HG03342 (cell line): Measurements from ENCODE around the gene CARD8.
"Not testable (repeated sequence)": the region's sequence is repeated elsewhere in the genome, so short reads cannot be mapped to it uniquely, and the experiment has no call there.

ENCODE experiments used
- ATAC-seq: cut with Tn5 transposase; IDR thresholded peaks from one replicate; pipeline ENCODE4 v1.9.1; 2021; ENCODE audit warnings: mild to moderate bottlenecking, moderate library complexity; ENCODE audit not compliant: unreplicated experiment

CARD8 gene

GRCh38 chr19:48265326-48265725, 9.6 kb upstream of the CARD8 start:
- ATAC-seq = not testable (repeated sequence)

GRCh38 chr19:48260359-48260714, 4.6 kb upstream of the CARD8 start:
- not testable (repeated sequence) for ATAC-seq

DNA sequence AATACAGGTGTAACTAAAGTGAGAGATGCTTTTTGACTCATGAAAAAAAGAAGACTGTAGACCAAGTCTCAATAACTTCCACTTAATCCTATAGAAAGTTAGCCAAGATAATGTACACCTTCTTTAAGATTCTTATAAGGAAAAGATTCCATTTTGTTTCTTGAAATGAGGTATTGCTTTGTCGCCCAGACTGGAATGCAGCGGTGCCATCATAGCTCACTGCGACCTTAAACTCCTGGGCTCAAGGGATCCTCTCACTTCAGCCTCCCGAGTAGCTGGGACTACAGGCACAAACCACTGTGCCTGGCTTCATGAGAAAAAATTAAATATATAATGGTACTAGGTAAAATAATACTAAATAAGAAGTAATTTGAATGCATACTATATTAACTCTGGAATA, 3.3 kb upstream of the CARD8 start:
- ATAC-seq = not testable (repeated sequence)

GRCh38 chr19:48258350-48258749, 2.6 kb upstream of the CARD8 start:
- ATAC-seq = no peak

- ATAC-seq = no peak
These were observed 1.2 kb downstream of the CARD8 start for GRCh38 chr19:48254529-48254970.

DNA sequence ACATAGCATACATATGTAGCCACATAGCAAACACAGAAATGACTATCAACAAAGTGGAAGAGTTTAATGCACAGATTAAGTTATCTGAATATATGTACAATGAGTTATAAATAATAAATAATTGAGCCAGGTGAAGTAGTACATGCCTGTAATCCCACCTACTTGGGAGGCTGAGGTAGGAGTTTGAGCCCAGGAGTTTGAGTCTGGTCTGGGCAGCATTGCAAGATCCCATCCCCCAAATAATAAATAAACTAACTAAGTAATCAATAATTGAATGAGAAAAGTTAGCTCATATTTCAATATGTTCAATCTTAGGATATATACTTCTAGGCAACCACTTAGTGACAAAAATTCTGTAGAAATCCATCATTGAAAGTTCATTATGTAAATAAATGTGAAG, 1.7 kb downstream of the CARD8 start:
- ATAC-seq = no peak

DNA sequence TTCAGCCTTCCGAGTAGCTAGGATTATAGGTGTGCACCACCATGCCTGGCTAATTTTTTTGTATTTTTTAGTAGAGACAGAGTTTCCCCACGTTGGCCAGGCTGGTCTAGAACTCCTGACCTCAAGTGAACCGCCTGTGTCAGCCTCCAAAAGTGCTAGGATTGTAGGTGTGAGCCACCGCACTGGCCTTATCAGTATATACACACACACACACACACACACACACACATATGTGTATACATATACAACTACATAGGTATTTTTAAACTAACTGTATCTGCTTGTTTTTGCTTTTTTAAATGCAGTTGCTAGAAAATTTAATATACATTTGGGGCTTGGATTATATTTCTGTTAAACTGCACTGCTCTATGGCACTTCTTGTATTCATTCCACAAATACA, 3.1 kb downstream of the CARD8 start:
- no peak for ATAC-seq

DNA sequence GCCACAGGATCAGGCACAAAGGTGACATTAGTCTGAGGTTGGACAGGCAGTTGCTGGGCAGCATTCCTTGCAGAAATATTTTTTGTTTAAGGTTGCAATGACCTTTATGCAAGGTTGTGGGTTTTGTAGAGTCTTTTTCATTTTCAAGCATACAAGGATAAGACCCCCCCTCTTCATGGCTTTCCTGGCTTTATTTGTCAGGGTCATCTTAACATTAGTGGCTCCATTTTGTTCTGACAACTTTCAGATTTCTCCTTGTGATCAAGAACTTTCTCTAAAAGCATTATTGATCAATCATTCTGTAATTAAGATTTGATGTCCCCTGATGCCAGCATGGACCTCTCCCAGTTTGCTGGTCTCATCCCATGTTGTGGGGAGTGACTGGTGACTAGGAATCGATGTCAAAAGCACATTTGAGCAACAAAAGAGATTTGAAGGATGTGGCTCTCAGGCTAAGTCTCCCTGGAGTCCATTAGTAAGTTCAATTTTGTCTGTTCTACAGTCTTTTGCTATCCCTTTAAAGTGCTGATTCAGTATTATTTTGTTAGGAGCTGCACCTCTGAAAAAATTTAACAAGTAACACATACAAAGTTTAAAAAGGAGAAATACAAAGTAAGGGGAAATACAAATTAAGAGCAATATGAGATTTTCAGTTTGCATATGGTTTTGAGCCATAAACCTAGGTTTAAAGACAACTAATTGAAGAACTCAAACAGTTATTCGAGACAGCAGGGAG, 5.3 kb downstream of the CARD8 start:
- ATAC-seq = no peak

DNA sequence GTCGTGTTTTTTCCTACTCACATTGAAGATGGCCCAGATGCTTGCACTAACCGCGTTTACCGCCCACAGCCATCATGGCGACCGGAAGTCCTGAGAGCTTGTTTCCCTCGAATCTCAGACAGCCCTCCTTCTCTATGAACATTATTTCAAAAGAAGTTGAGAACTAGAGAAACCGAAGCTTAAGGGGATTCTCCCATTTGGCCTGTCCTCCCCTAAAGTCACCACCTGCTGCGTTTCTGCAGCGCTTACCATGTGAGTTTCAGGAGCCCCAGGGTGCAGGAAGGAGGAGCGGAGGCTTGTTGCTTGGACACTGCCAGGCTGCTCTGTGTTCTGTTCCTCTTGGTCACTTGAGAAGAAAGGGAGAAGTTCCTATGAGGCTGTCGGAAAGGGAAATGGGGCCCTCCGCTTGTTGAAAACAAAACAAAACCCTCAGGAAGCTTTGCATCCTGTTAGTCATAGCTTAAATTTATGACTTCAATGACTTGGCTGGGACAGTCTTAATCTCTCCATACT, 6.2 kb downstream of the CARD8 start:
- peak; percentile 66 for ATAC-seq

GRCh38 chr19:48248081-48248833, 7.5 kb downstream of the CARD8 start:
- ATAC-seq = no peak

DNA sequence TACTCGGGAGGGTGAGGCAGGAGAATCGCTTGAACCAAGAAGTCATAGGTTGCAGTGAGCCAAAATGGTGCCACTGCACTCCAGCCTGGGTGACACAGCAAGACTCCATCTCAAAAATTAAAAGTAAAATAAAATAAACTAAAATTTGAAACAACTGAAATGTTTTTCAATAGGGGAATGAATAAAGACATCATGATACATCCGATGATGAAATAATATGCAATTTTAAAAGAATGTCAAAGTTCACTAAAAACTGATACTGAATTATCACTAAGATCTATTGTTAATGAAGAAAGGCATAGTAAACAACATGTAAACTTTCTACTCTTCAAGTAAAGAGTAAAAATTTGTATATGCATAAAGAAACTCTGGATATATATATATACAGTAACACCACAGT, 8.5 kb downstream of the CARD8 start:
- ATAC-seq = no peak

GRCh38 chr19:48246101-48246500, 9.6 kb downstream of the CARD8 start:
- ATAC-seq = no peak

GRCh38 chr19:48244281-48244680, 11.4 kb downstream of the CARD8 start:
- ATAC-seq = no peak

GRCh38 chr19:48241771-48242170, 13.9 kb downstream of the CARD8 start:
- ATAC-seq = not testable (repeated sequence)

DNA sequence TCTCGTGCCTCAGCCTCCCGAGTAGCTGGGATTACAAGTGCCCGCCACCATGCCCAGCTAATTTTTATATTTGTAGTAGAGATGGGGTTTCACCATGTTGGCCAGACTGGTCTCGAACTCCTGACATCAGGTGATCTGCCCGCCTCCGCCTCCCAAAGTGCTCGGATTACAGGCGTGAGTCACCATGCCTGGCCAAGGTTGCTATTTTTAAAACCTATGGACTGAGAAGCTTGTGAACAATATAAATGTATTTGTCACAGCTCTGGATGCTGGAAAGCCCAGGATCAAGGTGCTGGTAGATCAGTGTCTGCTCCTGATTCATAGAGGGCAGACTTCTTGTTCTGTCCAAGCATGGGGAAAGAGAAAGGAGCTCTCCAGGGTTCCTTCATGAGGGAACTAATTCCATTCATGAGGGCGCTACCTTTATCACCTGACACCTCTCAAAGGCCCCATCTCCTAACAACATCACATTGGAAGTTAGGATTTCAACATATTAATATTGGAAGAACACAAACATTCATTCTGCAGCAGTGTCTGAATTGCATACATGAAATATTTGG, 16.1 kb downstream of the CARD8 start:
- ATAC-seq = no peak

DNA sequence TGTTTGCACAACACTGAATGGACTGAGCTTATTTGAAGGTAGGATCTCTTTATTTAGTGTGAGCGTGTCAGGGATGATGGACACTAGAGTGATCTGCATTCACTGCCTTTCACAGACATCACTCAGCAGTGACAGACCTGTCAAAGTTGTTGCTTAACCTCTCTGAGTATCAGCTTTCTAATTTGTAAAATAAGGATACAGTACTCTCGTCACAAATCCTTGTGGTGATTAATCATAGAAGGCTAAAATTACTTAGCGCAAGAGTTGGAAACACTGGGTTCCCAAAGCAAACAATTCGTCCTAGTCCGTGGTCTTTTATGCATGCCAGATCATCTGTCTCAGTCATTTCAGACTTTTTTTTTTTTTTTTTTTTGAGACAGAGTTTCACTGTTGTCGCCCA, 16.6 kb downstream of the CARD8 start:
- ATAC-seq = no peak

GRCh38 chr19:48237057-48237456, 18.7 kb downstream of the CARD8 start:
- no peak for ATAC-seq

GRCh38 chr19:48230555-48231129, 25.1 kb downstream of the CARD8 start:
- ATAC-seq = no peak

DNA sequence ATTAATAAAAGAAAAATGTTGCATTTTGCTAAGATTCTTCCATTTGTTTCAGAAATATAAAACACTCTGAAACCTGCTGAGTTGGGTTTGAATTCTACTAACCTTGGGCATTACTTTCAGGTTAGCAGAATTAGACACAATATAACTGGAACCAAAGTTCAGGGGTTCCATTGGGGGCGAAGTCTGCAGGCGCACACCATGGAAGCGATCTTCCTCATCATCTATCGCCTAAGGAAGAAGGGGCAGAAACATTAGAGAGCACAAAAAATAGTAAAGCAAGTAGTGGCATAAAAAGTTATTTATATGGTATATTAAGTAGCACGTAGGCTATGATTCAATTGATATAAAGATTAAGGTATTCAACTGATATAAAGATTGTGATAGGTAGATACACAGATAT, 34.1 kb downstream of the CARD8 start:
- ATAC-seq = no peak

DNA sequence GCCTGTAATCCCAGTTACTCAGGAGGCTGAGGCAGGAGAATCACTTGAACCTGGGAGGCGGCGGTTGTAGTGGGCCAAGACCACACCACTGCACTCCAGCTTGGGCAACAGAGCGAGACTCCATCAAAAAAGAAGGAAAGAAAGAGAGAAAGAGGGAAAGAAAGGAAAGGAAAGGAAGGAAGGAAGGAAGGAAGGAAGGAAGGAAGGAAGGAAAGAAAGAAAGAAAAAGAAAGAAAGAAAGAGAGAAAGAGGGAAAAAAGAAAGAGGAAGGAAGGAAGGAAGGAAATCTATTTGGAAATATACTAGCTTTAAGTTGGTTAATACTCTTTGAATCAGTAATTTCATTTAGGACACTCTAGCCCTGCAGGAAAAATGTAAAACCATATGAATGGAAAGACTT, 34.9 kb downstream of the CARD8 start:
- ATAC-seq = not testable (repeated sequence)

DNA sequence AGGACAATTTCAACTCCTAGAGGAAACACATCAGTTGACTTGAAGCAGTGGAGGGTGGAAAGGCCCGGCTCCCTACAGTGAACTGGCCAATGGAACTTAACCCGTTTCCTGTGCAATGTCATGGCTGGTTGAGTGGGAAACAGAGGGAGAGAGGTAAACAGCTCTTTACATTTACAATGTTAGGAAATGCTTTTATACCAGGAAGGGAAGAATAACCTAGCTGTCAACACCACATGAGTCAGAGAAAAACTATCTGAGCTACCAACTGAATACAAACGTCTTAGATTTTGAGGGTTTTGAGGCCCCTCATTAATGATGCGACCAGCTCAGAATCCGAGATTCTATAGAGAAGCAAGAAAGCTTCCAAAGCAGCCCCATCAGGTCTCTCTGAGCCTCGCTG, 36.7 kb downstream of the CARD8 start:
- no peak for ATAC-seq

DNA sequence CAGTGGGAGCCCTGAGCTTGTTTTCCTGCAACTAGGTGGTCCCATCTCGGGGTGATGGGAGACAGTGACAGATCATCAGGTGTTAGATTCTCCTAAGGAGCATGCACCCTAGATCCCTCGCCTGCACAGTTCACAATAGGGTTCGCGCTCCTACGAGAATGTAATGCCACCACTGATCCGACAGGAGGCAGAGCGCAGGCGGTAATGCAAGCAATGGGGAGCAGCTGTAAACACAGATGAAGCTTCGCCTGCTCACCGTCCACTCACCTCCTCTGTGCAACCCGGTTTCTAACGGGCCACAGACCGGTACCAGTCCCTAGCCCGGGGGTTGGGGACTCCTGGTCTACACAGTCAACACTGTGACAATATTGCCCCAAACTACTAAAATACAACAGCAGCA, 38.8 kb downstream of the CARD8 start:
- no peak for ATAC-seq
